Thoracic aorta (tissue), 2 donors: ENCODE results near the gene THY1. TPM values are rescaled to one million over a fixed set of nuclear protein-coding genes. Genes with fewer than 3 reads are reported as not detected.

Source experiments
- ATAC-seq: fragments of 150-250 bp; one replicate; pipeline ENCODE4 v1.8.0; 2017; ENCODE audit warnings: low read depth; ENCODE audit not compliant: insufficient number of reproducible peaks, low FRiP score
- DNase-seq: peaks from one replicate; pipeline ENCODE4 v3.0.0-alpha.2; 2020; ENCODE audit warnings: low spot score
- H3K27ac ChIP-seq, 2 donors: fragments of 200-600 bp; sonication (generic); 1 replicate in 1 of 2; 2 replicates in 1 of 2; pipeline ENCODE4 v1.5.1; 2016; ENCODE audit warnings: mild to moderate bottlenecking in 2 of 2, moderate library complexity in 2 of 2
- H3K27me3 ChIP-seq: fragments of 200-600 bp; sonication (generic); replicated peaks from 2 replicates; pipeline ENCODE4 v1.6.0; 2016; ENCODE audit warnings: mild to moderate bottlenecking; ENCODE audit not compliant: insufficient read depth
- H3K36me3 ChIP-seq: fragments of 200-600 bp; sonication (generic); one replicate; pipeline ENCODE4 v1.5.1; 2016
- H3K4me1 ChIP-seq, 2 donors: fragments of 200-600 bp; sonication (generic); 1 replicate in 1 of 2; 2 replicates in 1 of 2; pipeline versions ENCODE4 v1.5.1 to v1.6.0; 2016; ENCODE audit warnings: low read depth in 2 of 2, mild to moderate bottlenecking in 1 of 2; ENCODE audit not compliant: control insufficient read depth in 1 of 2
- H3K4me3 ChIP-seq: fragments of 200-600 bp; sonication (generic); 2 replicates; pipeline ENCODE4 v1.5.1; 2016; ENCODE audit warnings: mild to moderate bottlenecking
- H3K9me3 ChIP-seq: fragments of 200-600 bp; sonication (generic); 2 replicates; pipeline ENCODE4 v1.5.1; 2016
- total RNA-seq, 2 donors: library from RNA; depleted of rRNA; stranded (reverse); fragments of >200 nt; gene quantifications; one replicate each; pipeline versions ENCODE4 v1.1.0 to v1.2.3, GENCODE V29; 2016
- TF ChIP-seq, protein P1 (sequence below): fragments of 200-600 bp; sonication (generic); IDR thresholded peaks from one replicate; pipeline ENCODE4 v1.5.1; 2019; ENCODE audit warnings: antibody characterized with exemption

Gene THY1
- total RNA-seq, 2 donors from 2014 or later, result 12.0 to 15.4 TPM

DNA sequence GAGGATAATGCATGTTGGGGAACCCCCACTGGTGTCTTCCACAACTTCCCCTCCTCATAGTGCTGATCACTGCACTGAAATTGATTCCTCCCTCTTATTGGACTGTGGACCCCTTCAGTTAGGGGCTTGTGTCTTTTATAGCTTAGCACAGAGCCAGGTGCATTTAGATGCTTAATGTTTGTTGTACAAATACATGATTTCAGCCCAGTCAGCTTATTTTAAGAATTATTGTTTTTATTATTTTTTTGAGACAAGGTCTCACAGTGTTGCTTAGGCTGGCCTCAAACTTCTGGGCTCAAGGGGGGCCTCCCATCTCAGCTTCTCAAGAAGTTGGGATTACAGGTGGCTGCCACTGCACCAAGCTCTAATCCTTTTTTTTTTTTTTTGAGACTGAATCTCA is 8.2 kb downstream of the THY1 start:
- H3K27me3 ChIP-seq, result no peaks in the 10 kb centered on the region
- no peaks in the 10 kb centered on the region for H3K36me3 ChIP-seq
- peaks cover 13 to 23% of the 10 kb centered on the region in 2 donors for H3K4me1 ChIP-seq
- H3K4me3 ChIP-seq, result no peak overlapping the region
- DNase-seq (no peak), ATAC-seq (no peak)
- H3K9me3 ChIP-seq, result no peaks in the 10 kb centered on the region
- TF ChIP-seq, protein P1, sequence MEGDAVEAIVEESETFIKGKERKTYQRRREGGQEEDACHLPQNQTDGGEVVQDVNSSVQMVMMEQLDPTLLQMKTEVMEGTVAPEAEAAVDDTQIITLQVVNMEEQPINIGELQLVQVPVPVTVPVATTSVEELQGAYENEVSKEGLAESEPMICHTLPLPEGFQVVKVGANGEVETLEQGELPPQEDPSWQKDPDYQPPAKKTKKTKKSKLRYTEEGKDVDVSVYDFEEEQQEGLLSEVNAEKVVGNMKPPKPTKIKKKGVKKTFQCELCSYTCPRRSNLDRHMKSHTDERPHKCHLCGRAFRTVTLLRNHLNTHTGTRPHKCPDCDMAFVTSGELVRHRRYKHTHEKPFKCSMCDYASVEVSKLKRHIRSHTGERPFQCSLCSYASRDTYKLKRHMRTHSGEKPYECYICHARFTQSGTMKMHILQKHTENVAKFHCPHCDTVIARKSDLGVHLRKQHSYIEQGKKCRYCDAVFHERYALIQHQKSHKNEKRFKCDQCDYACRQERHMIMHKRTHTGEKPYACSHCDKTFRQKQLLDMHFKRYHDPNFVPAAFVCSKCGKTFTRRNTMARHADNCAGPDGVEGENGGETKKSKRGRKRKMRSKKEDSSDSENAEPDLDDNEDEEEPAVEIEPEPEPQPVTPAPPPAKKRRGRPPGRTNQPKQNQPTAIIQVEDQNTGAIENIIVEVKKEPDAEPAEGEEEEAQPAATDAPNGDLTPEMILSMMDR, result no peak
- H3K27ac ChIP-seq, result no peak overlapping the region

DNA sequence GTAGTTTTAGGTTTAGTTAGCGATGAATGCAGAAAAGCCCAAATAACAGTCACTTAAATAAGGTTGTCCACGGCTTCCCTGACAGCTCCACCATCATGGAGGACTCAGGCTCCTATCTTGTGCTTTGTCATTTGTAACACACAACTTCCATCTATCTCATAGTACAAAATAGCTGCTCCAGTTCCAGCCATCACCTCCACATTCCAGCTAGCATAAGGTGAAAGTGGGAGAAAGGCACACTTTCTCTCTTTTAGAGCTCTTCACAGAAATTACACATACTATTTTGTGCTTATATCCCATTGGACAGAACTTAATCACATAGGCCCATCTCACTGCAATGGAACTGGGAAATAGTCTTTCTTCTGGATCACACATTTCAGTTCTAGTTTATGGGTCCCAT is 8.7 kb downstream of the THY1 start:
- DNase-seq (no peak), ATAC-seq (no peak)
- Histone ChIP-seq H3K4me3 (no peak overlapping the region), H3K27ac (no peak overlapping the region), H3K27me3 (no peaks in the 10 kb centered on the region), H3K4me1 (peaks cover 13 to 23% of the 10 kb centered on the region in 2 donors), H3K36me3 (no peaks in the 10 kb centered on the region), H3K9me3 (no peaks in the 10 kb centered on the region)
- TF ChIP-seq, protein P1, result no peak

DNA sequence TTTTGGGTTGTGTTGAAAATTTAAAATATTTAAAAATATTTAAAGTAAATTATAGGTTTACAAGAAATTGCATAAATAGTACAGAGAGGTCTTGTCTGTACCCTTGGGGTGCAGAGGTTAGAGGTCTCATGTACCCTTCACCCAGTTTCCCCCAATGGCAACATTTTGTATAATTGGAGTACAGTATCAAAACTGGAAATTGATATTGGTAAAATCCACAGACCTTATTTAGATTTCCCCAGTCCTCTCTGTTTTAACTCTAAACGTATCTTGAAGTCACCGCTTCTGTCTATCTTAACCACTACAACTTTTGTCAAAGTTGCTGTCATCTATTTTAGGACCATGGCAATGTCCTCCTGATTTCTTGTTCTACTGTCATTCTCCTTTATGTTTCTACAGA is 10.9 kb downstream of the THY1 start:
- no peaks in the 10 kb centered on the region for H3K9me3 ChIP-seq
- TF ChIP-seq, protein P1, result no peak
- peaks cover 3 to 7% of the 10 kb centered on the region in 2 donors for H3K4me1 ChIP-seq
- H3K27me3 ChIP-seq, result no peaks in the 10 kb centered on the region
- H3K27ac ChIP-seq, result no peak overlapping the region
- DNase-seq, result no peak
- no peak for ATAC-seq
- no peaks in the 10 kb centered on the region for H3K36me3 ChIP-seq
- H3K4me3 ChIP-seq, result no peak overlapping the region

DNA sequence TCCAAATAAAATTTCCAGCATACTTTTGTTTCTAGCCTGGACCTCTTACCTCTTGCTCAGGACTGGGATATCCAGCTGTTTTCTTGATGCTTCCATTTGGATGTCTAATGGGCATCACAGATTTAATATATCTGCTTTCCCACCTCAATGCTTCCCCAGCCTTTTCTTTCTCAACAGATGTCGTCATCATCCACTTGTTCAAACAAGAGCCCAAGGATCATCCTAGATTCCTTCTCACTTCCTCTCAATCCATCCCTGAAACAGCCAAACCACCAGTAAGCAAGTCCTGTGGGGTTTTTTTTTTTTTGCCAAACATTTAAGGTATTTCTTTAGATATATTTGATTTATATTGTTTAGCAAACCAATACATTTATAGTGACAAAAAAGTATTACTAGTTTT is 12.5 kb downstream of the THY1 start:
- TF ChIP-seq, protein P1, result no peak
- Histone ChIP-seq H3K4me1 (no peaks in the 10 kb centered on the region), H3K36me3 (no peaks in the 10 kb centered on the region), H3K27ac (no peak overlapping the region), H3K27me3 (no peaks in the 10 kb centered on the region), H3K9me3 (no peaks in the 10 kb centered on the region), H3K4me3 (no peak overlapping the region)
- DNase-seq (no peak), ATAC-seq (no peak)

DNA sequence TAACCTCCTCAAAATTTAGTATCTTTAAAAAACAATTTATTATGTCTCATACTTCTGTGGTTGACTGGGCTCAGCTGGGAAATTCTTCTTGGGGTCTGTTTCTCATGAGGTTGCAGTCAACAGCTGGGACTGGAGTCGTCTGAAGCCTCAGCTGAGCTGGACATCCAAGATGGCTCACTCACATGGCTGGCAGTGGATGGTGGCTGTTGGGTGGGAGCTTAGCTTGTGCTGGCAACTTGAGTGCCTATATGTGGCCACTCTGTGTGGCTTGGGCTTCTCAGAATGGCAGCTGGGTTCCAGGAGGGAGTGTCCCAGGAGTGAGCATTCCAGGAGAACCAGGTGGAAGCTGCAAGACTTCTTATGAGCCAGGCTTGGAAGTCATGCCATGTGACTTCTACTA is 13.2 kb downstream of the THY1 start:
- no peak overlapping the region for H3K4me3 ChIP-seq
- H3K27ac ChIP-seq, result no peak overlapping the region
- H3K36me3 ChIP-seq, result no peaks in the 10 kb centered on the region
- no peaks in the 10 kb centered on the region for H3K27me3 ChIP-seq
- ATAC-seq (no peak), DNase-seq (no peak)
- TF ChIP-seq, protein P1, result no peak
- no peaks in the 10 kb centered on the region for H3K9me3 ChIP-seq
- H3K4me1 ChIP-seq, result no peaks in the 10 kb centered on the region
